Ovary (tissue), 3 donors: ENCODE measurements around the gene TOP3B.

Experiments
- CTCF ChIP-seq, 3 donors: fragments of 450-650 bp in 2 of 3; fragments of 200-600 bp in 1 of 3; IDR thresholded peaks; one replicate each; pipeline versions ENCODE4 v1.5.1 to v1.8.0; 2016 to 2022; ENCODE audit warnings: antibody characterized with exemption in 3 of 3, mild to moderate bottlenecking in 1 of 3
- POLR2A ChIP-seq: fragments of 450-650 bp; IDR thresholded peaks from one replicate; pipeline ENCODE4 v1.6.1; 2017; ENCODE audit warnings: antibody characterized with exemption, mild to moderate bottlenecking, moderate library complexity
- donor health status: DM: no; HTN: no; CAD: no.

DNA sequence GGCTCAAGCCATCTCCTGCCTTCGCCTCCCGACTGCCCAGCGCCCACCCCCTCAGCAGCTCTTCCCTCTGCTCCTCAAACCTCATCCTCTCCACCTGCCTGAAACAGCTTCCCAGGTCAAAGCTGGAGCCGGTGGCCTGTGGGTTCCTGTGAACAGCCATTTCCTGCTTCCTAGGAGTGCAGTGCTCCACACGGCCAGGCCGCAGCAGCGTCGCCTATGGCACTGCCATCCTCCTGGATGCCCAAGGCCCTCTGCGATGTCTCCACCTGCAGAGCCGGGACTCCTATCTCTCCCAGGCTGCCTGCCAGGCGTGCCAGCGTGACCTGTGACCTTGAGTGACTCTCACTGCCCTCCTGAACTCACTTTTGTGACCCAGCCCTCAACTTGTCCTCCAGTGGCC lies 54.5 kb downstream of the TOP3B start:
- TF ChIP-seq CTCF (IDR thresholded peaks at IDR 0.05): no peak
- TF ChIP-seq POLR2A: no peak
